Measurements from ENCODE around the gene LRP6.

DNA sequence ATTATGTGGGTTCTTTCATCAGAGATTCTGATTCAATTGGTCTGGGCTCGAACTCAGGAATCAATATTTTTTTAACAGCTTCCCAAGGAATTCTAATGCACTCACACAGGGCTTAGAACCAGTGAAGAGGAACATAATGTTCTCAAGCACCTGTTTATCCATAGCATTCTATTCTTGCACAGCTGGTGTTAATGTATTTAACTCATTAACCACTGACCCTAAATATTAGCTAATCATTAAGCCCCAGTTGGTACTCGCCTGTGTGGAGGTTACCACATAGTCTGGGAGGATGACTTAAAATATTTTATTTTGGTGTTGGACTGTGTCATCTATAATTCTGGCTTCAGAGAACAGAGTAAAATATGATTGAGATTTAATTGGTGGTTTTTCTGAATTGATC is 45.3 kb downstream of the LRP6 start:
- no peak for TF ChIP-seq CTCF (conservative IDR thresholded peaks at IDR 0.05)
- no peak for TF ChIP-seq EZH2 (IDR thresholded peaks at IDR 0.05; ENCODE audit: low read depth)

All from PC-9 (cell line).